ENCODE measurements around the gene CA10. TPM values are rescaled to one million over a fixed set of nuclear protein-coding genes. Genes with fewer than 3 reads are reported as not detected.

Gene CA10
- not detected for total RNA-seq

- no peak for DNase-seq (ENCODE audit: low read depth in 2 of 3, low spot score in 2 of 3)
Measured at GRCh38 chr17:52158450-52159042, at the start of gene CA10. Gene CA10, minus strand, starts transcription at chr17:52158714.

GRCh38 chr17:52207796-52208195 lies 49.3 kb upstream of the CA10 start:
- no peak for DNase-seq (ENCODE audit: low read depth in 2 of 3, low spot score in 2 of 3)

GRCh38 chr17:52202520-52203080 lies 44.1 kb upstream of the CA10 start:
- DNase-seq (ENCODE audit: low read depth in 2 of 3, low spot score in 2 of 3): no peak

- no peak for DNase-seq (ENCODE audit: low read depth in 2 of 3, low spot score in 2 of 3)
Measured at GRCh38 chr17:52201767-52202519, 43.4 kb upstream of the CA10 start.

- DNase-seq (ENCODE audit: low read depth in 2 of 3, low spot score in 2 of 3): no peak
Measured at GRCh38 chr17:52191491-52191890, 33.0 kb upstream of the CA10 start.

GRCh38 chr17:52181782-52182181 lies 23.3 kb upstream of the CA10 start:
- DNase-seq (ENCODE audit: low read depth in 2 of 3, low spot score in 2 of 3): no peak

- DNase-seq (ENCODE audit: low read depth in 2 of 3, low spot score in 2 of 3): no peak
Measured at GRCh38 chr17:52178012-52178411, 19.5 kb upstream of the CA10 start.

GRCh38 chr17:52170963-52171572 lies 12.6 kb upstream of the CA10 start:
- no peak for DNase-seq (ENCODE audit: low read depth in 2 of 3, low spot score in 2 of 3)

GRCh38 chr17:52160136-52160567 lies 1.6 kb upstream of the CA10 start:
- DNase-seq (ENCODE audit: low read depth in 2 of 3, low spot score in 2 of 3): no peak

- no peak for DNase-seq (ENCODE audit: low read depth in 2 of 3, low spot score in 2 of 3)
Measured at GRCh38 chr17:52159246-52160135, 977 bp upstream of the CA10 start.

- no peak for DNase-seq (ENCODE audit: low read depth in 2 of 3, low spot score in 2 of 3)
Measured at GRCh38 chr17:52157603-52158449, 688 bp downstream of the CA10 start.

- no peak for DNase-seq (ENCODE audit: low read depth in 2 of 3, low spot score in 2 of 3)
Measured at GRCh38 chr17:52156576-52157570, 1.6 kb downstream of the CA10 start.

- no peak for DNase-seq (ENCODE audit: low read depth in 2 of 3, low spot score in 2 of 3)
Measured at GRCh38 chr17:52155301-52155700, 3.2 kb downstream of the CA10 start.

GRCh38 chr17:52154466-52154865 lies 4.0 kb downstream of the CA10 start:
- DNase-seq (ENCODE audit: low read depth in 2 of 3, low spot score in 2 of 3): no peak

- no peak for DNase-seq (ENCODE audit: low read depth in 2 of 3, low spot score in 2 of 3)
Measured at GRCh38 chr17:52150935-52151334, 7.6 kb downstream of the CA10 start.

GRCh38 chr17:52149626-52150025 lies 8.9 kb downstream of the CA10 start:
- DNase-seq (ENCODE audit: low read depth in 2 of 3, low spot score in 2 of 3): no peak

GRCh38 chr17:52148969-52149351 lies 9.6 kb downstream of the CA10 start:
- DNase-seq (ENCODE audit: low read depth in 2 of 3, low spot score in 2 of 3): no peak

GRCh38 chr17:52148288-52148968 lies 10.1 kb downstream of the CA10 start:
- no peak for DNase-seq (ENCODE audit: low read depth in 2 of 3, low spot score in 2 of 3)
